Liver (tissue), 9 donors: ENCODE measurements around the gene RPGRIP1. TPM values are rescaled to one million over a fixed set of nuclear protein-coding genes. Genes with fewer than 3 reads are reported as not detected.

Source experiments
- DNase-seq: peaks from one replicate; pipeline ENCODE4 v3.0.0-alpha.2; 2017; ENCODE audit warnings: low spot score
- H3K27ac ChIP-seq, 2 donors: one replicate each; pipeline ENCODE4 v1.7.0; 2013; ENCODE audit warnings: inconsistent platforms in 2 of 2, low read length in 2 of 2, control low read depth in 1 of 2, low read depth in 1 of 2, mild to moderate bottlenecking in 1 of 2
- H3K27me3 ChIP-seq, 4 donors: one replicate each; pipeline versions ENCODE4 v1.6.1 to v1.7.0; 2013; ENCODE audit warnings: low read length in 3 of 4, inconsistent platforms in 1 of 4, mild to moderate bottlenecking in 1 of 4, moderate library complexity in 1 of 4; ENCODE audit not compliant: control insufficient read depth in 4 of 4, insufficient read depth in 4 of 4
- H3K36me3 ChIP-seq, 4 donors: one replicate each; pipeline versions ENCODE4 v1.6.1 to v1.7.0; 2013; ENCODE audit warnings: low read length in 3 of 4, mild to moderate bottlenecking in 3 of 4, low read depth in 1 of 4, moderate library complexity in 1 of 4; ENCODE audit not compliant: control insufficient read depth in 4 of 4, insufficient read depth in 3 of 4
- H3K4me1 ChIP-seq, 4 donors: one replicate each; pipeline versions ENCODE4 v1.6.1 to v1.7.0; 2013; ENCODE audit warnings: low read length in 3 of 4, mild to moderate bottlenecking in 3 of 4, moderate library complexity in 1 of 4; ENCODE audit not compliant: control insufficient read depth in 4 of 4, insufficient read depth in 4 of 4
- H3K4me3 ChIP-seq, 3 donors: one replicate each; pipeline versions ENCODE4 v1.6.1 to v1.7.0; 2013; ENCODE audit warnings: low read length in 3 of 3, control low read depth in 1 of 3, low read depth in 1 of 3, mild to moderate bottlenecking in 1 of 3
- H3K9ac ChIP-seq, 2 donors: one replicate each; pipeline ENCODE4 v1.7.0; 2013; ENCODE audit warnings: low read length in 2 of 2, mild to moderate bottlenecking in 2 of 2, moderate library complexity in 2 of 2, control low read depth in 1 of 2, low read depth in 1 of 2
- H3K9me3 ChIP-seq, 4 donors: one replicate each; pipeline versions ENCODE4 v1.6.1 to v1.7.0; 2013; ENCODE audit warnings: low read length in 3 of 4; ENCODE audit not compliant: control insufficient read depth in 4 of 4
- ATF3 ChIP-seq: IDR thresholded peaks from 2 replicates; pipeline ENCODE4 v1.6.1; 2016; ENCODE audit warnings: antibody characterized with exemption
- CTCF ChIP-seq: fragments of 150-350 bp; IDR thresholded peaks from 2 replicates; pipeline ENCODE4 v1.5.1; 2017; ENCODE audit warnings: improper control_type of control experiment, low read depth, low read length; ENCODE audit not compliant: missing input control
- EGR1 ChIP-seq, 2 donors: IDR thresholded peaks; 2 replicates each; pipeline ENCODE4 v1.6.1; 2016 to 2018; ENCODE audit warnings: antibody characterized with exemption in 2 of 2, low read depth in 2 of 2
- FOXA1 ChIP-seq: IDR thresholded peaks from 2 replicates; pipeline ENCODE4 v1.6.1; 2016; ENCODE audit warnings: antibody characterized with exemption
- FOXA2 ChIP-seq: IDR thresholded peaks from 2 replicates; pipeline ENCODE4 v1.6.1; 2016; ENCODE audit warnings: antibody characterized with exemption
- GABPA ChIP-seq, 2 donors: IDR thresholded peaks in 1 of 2; conservative IDR thresholded peaks in 1 of 2; 2 replicates each; pipeline ENCODE4 v1.6.1; 2016; ENCODE audit warnings: antibody characterized with exemption in 2 of 2, mild to moderate bottlenecking in 1 of 2, moderate library complexity in 1 of 2
- HNF4A ChIP-seq, 2 donors: conservative IDR thresholded peaks; 2 replicates each; pipeline ENCODE4 v1.6.1; 2016; ENCODE audit warnings: antibody characterized with exemption in 2 of 2, mild to moderate bottlenecking in 2 of 2
- HNF4G ChIP-seq: IDR thresholded peaks from 2 replicates; pipeline ENCODE4 v1.6.1; 2016; ENCODE audit warnings: antibody characterized with exemption
- JUND ChIP-seq, 2 donors: IDR thresholded peaks; 2 replicates each; pipeline ENCODE4 v1.6.1; 2016; ENCODE audit warnings: antibody characterized with exemption in 2 of 2
- MAX ChIP-seq: IDR thresholded peaks from 2 replicates; pipeline ENCODE4 v1.6.1; 2016; ENCODE audit warnings: antibody characterized with exemption
- NR2F2 ChIP-seq: IDR thresholded peaks from 2 replicates; pipeline ENCODE4 v1.6.1; 2016; ENCODE audit warnings: antibody characterized with exemption
- RAD21 ChIP-seq, 2 donors: IDR thresholded peaks; 2 replicates each; pipeline ENCODE4 v1.6.1; 2016; ENCODE audit warnings: antibody characterized with exemption in 2 of 2, mild to moderate bottlenecking in 2 of 2
- REST ChIP-seq: IDR thresholded peaks from 2 replicates; pipeline ENCODE4 v1.6.1; 2016; ENCODE audit warnings: antibody characterized with exemption, mild to moderate bottlenecking
- RXRA ChIP-seq, 2 donors: IDR thresholded peaks; 2 replicates each; pipeline ENCODE4 v1.6.1; 2017 to 2018; ENCODE audit warnings: antibody characterized with exemption in 2 of 2, mild to moderate bottlenecking in 1 of 2
- SP1 ChIP-seq: IDR thresholded peaks from 2 replicates; pipeline ENCODE4 v1.6.1; 2018; ENCODE audit warnings: antibody characterized with exemption, mild to moderate bottlenecking
- TAF1 ChIP-seq: conservative IDR thresholded peaks from 2 replicates; pipeline ENCODE4 v1.6.1; 2016; ENCODE audit warnings: antibody characterized with exemption, mild to moderate bottlenecking
- YY1 ChIP-seq: IDR thresholded peaks from 2 replicates; pipeline ENCODE4 v1.6.1; 2016; ENCODE audit warnings: antibody characterized with exemption, mild to moderate bottlenecking
- ZBTB33 ChIP-seq: IDR thresholded peaks from 2 replicates; pipeline ENCODE4 v1.6.1; 2016; ENCODE audit warnings: antibody characterized with exemption
- WGBS: extraction: QIAGEN DNeasy Blood & Tissue Kit; methylation state at CpG from one replicate; pipeline ENCODE4 v1.1.7; 2013; 5-methylcytosine and 5-hydroxymethylcytosine counted together
- polyA plus RNA-seq, 2 donors: library from polyadenylated mRNA; stranded (reverse) in 1 of 2; unstranded in 1 of 2; fragments of 200-250 nt in 1 of 2; fragments of >200 nt in 1 of 2; fragmentation: Nextera tagmentation in 1 of 2; extraction: Ambion mirVana in 1 of 2; gene quantifications; one replicate each; pipeline versions ENCODE4 v1.2.1 to v1.2.3, GENCODE V29; 2013 to 2015
- total RNA-seq, 2 donors: library from RNA; depleted of rRNA; stranded (reverse); fragments of >200 nt; gene quantifications; one replicate each; pipeline ENCODE4 v1.2.3, GENCODE V29; 2014
- donor health status: healthy.
- donor health status: healthy.
- donor health status: healthy.
- donor health status: healthy.
- donor health status: healthy.

RPGRIP1 gene
- total and polyA plus RNA-seq, 4 donors, result 0.27 to 1.3 (median 0.40) TPM

GRCh38 chr14:21233457-21234076, 46.3 kb upstream of the RPGRIP1 start:
- no peak overlapping the region for H3K9ac ChIP-seq
- H3K4me1 ChIP-seq, result peaks cover 5 to 28% (median 7%) of the 10 kb centered on the region in 4 donors
- no peak overlapping the region for H3K27ac ChIP-seq
- no peaks in the 10 kb centered on the region for H3K9me3 ChIP-seq
- 57% methylated on average over 8 of the region's 8 CpGs for WGBS
- no peak for DNase-seq
- no peaks in the 10 kb centered on the region for H3K27me3 ChIP-seq
- TF ChIP-seq RAD21 (IDR thresholded peaks at IDR 0.05), result peak in 1 of 2 donors; percentile 64
- TF ChIP-seq SP1, result no peak
- no peak overlapping the region for H3K4me3 ChIP-seq
- peaks cover 12 to 66% (median 54%) of the 10 kb centered on the region in 4 donors for H3K36me3 ChIP-seq

GRCh38 chr14:21234112-21234511, 45.8 kb upstream of the RPGRIP1 start:
- DNase-seq, result no peak
- H3K4me1 ChIP-seq, result peaks cover 5 to 28% (median 7%) of the 10 kb centered on the region in 4 donors
- H3K9ac ChIP-seq, result no peak overlapping the region
- WGBS, result 90% methylated on average over 5 of the region's 5 CpGs
- H3K36me3 ChIP-seq, result peaks cover 12 to 61% (median 51%) of the 10 kb centered on the region in 4 donors
- H3K4me3 ChIP-seq, result no peak overlapping the region
- H3K27ac ChIP-seq, result no peak overlapping the region
- no peaks in the 10 kb centered on the region for H3K27me3 ChIP-seq
- TF ChIP-seq SP1 (no peak), MAX (no peak), EGR1 (IDR thresholded peaks at IDR 0.05; ENCODE audit: low read depth in 2 of 2) (no peak), HNF4G (no peak), TAF1 (no peak), RXRA (IDR thresholded peaks at IDR 0.05) (no peak), FOXA1 (no peak), NR2F2 (no peak), ZBTB33 (no peak), GABPA (IDR thresholded peaks at IDR 0.05 in 1 of 2, conservative IDR thresholded peaks at IDR 0.05 in 1 of 2) (no peak), HNF4A (conservative IDR thresholded peaks at IDR 0.05) (no peak), YY1 (no peak), REST (no peak), FOXA2 (no peak), JUND (IDR thresholded peaks at IDR 0.05) (no peak), RAD21 (IDR thresholded peaks at IDR 0.05) (no peak), CTCF (no peak), ATF3 (no peak)
- H3K9me3 ChIP-seq, result no peaks in the 10 kb centered on the region
